ENCODE measurements around the gene ADGRG1.
"Not testable (repeated sequence)": the region's sequence is repeated elsewhere in the genome, so short reads cannot be mapped to it uniquely, and the experiment has no call there.

ADGRG1 gene

GRCh38 chr16:57593990-57594389 lies 34.4 kb upstream of the ADGRG1 start:
- Histone ChIP-seq H3K27ac (ENCODE audit: low read length) (no peak overlapping the region), H3K4me3 (ENCODE audit: low read length) (no peak overlapping the region), H4K20me1 (ENCODE audit: insufficient read depth, low read length) (no peaks in the 10 kb centered on the region), H3K27me3 (replicated peaks; ENCODE audit: insufficient read depth, low read length) (no peaks in the 10 kb centered on the region), H3K9ac (ENCODE audit: low read length) (no peak overlapping the region), H3K79me2 (ENCODE audit: low read length) (no peaks in the 10 kb centered on the region), H3F3A (ENCODE audit: insufficient read depth, low read length) (no peaks in the 10 kb centered on the region), H3K9me3 (replicated peaks; ENCODE audit: insufficient read depth, low read length) (no peaks in the 10 kb centered on the region), H3K4me1 (ENCODE audit: low read length) (peaks cover 18% of the 10 kb centered on the region), H3K4me2 (ENCODE audit: low read depth, low read length) (no peak overlapping the region), H3K9me2 (replicated peaks; ENCODE audit: insufficient read depth, low read length) (no peaks in the 10 kb centered on the region), H3K36me3 (replicated peaks; ENCODE audit: insufficient read depth, low read length) (no peaks in the 10 kb centered on the region), H2AFZ (ENCODE audit: low read length) (no peak overlapping the region)
- TF ChIP-seq CTCF (IDR thresholded peaks at IDR 0.05; ENCODE audit: low read length) (no peak), EZH2 (optimal IDR thresholded peaks at IDR 0.05; ENCODE audit: low read depth, low read length) (no peak), EZH2phosphoT487 (IDR thresholded peaks at IDR 0.05; ENCODE audit: low read length) (no peak)
- DNase-seq, result no peak

GRCh38 chr16:57594531-57595031 lies 33.8 kb upstream of the ADGRG1 start:
- Histone ChIP-seq H3K4me3 (ENCODE audit: low read length) (no peak overlapping the region), H3K27ac (ENCODE audit: low read length) (no peak overlapping the region), H3K27me3 (replicated peaks; ENCODE audit: insufficient read depth, low read length) (no peaks in the 10 kb centered on the region), H3K9me3 (replicated peaks; ENCODE audit: insufficient read depth, low read length) (no peaks in the 10 kb centered on the region), H3K4me2 (ENCODE audit: low read depth, low read length) (no peak overlapping the region), H3F3A (ENCODE audit: insufficient read depth, low read length) (no peaks in the 10 kb centered on the region), H3K9me2 (replicated peaks; ENCODE audit: insufficient read depth, low read length) (no peaks in the 10 kb centered on the region), H3K36me3 (replicated peaks; ENCODE audit: insufficient read depth, low read length) (no peaks in the 10 kb centered on the region), H2AFZ (ENCODE audit: low read length) (no peak overlapping the region), H3K9ac (ENCODE audit: low read length) (no peak overlapping the region), H4K20me1 (ENCODE audit: insufficient read depth, low read length) (no peaks in the 10 kb centered on the region), H3K79me2 (ENCODE audit: low read length) (no peaks in the 10 kb centered on the region), H3K4me1 (ENCODE audit: low read length) (peaks cover 18% of the 10 kb centered on the region)
- TF ChIP-seq EZH2phosphoT487 (IDR thresholded peaks at IDR 0.05; ENCODE audit: low read length), result no peak
- TF ChIP-seq CTCF (IDR thresholded peaks at IDR 0.05; ENCODE audit: low read length), result no peak
- no peak for TF ChIP-seq EZH2 (optimal IDR thresholded peaks at IDR 0.05; ENCODE audit: low read depth, low read length)
- no peak for DNase-seq

GRCh38 chr16:57596234-57596633 lies 32.2 kb upstream of the ADGRG1 start:
- H3K27ac ChIP-seq (ENCODE audit: low read length); H4K20me1 ChIP-seq (ENCODE audit: insufficient read depth, low read length); DNase-seq; H3K79me2 ChIP-seq (ENCODE audit: low read length); H3K4me3 ChIP-seq (ENCODE audit: low read length); H2AFZ ChIP-seq (ENCODE audit: low read length); H3K9me3 ChIP-seq (replicated peaks; ENCODE audit: insufficient read depth, low read length); H3K9me2 ChIP-seq (replicated peaks; ENCODE audit: insufficient read depth, low read length); H3K9ac ChIP-seq (ENCODE audit: low read length); H3K4me2 ChIP-seq (ENCODE audit: low read depth, low read length); H3K27me3 ChIP-seq (replicated peaks; ENCODE audit: insufficient read depth, low read length); H3F3A ChIP-seq (ENCODE audit: insufficient read depth, low read length); H3K36me3 ChIP-seq (replicated peaks; ENCODE audit: insufficient read depth, low read length): not testable (repeated sequence)
- peaks cover 35% of the 10 kb centered on the region for H3K4me1 ChIP-seq (ENCODE audit: low read length)

GRCh38 chr16:57598437-57598836 lies 30.0 kb upstream of the ADGRG1 start:
- H3K4me1 ChIP-seq (ENCODE audit: low read length), result peaks cover 35% of the 10 kb centered on the region
- no peaks in the 10 kb centered on the region for H3K9me2 ChIP-seq (replicated peaks; ENCODE audit: insufficient read depth, low read length)
- no peaks in the 10 kb centered on the region for H3K36me3 ChIP-seq (replicated peaks; ENCODE audit: insufficient read depth, low read length)
- no peaks in the 10 kb centered on the region for H4K20me1 ChIP-seq (ENCODE audit: insufficient read depth, low read length)
- no peaks in the 10 kb centered on the region for H3K27me3 ChIP-seq (replicated peaks; ENCODE audit: insufficient read depth, low read length)
- no peak for DNase-seq
- H3F3A ChIP-seq (ENCODE audit: insufficient read depth, low read length), result peaks cover 25% of the 10 kb centered on the region
- H3K9ac ChIP-seq (ENCODE audit: low read length), result no peak overlapping the region
- no peak overlapping the region for H3K4me3 ChIP-seq (ENCODE audit: low read length)
- no peak overlapping the region for H3K27ac ChIP-seq (ENCODE audit: low read length)
- no peaks in the 10 kb centered on the region for H3K9me3 ChIP-seq (replicated peaks; ENCODE audit: insufficient read depth, low read length)
- TF ChIP-seq EZH2phosphoT487 (IDR thresholded peaks at IDR 0.05; ENCODE audit: low read length) (no peak), CTCF (IDR thresholded peaks at IDR 0.05; ENCODE audit: low read length) (no peak), EZH2 (optimal IDR thresholded peaks at IDR 0.05; ENCODE audit: low read depth, low read length) (no peak)
- no peaks in the 10 kb centered on the region for H3K79me2 ChIP-seq (ENCODE audit: low read length)
- H2AFZ ChIP-seq (ENCODE audit: low read length), result no peak overlapping the region
- no peak overlapping the region for H3K4me2 ChIP-seq (ENCODE audit: low read depth, low read length)
